ENCODE data around the gene FAM83F.
"Not testable (repeated sequence)": the region's sequence is repeated elsewhere in the genome, so short reads cannot be mapped to it uniquely, and the experiment has no call there.

FAM83F gene

GRCh38 chr22:39988386-39989114 lies 6.2 kb upstream of the FAM83F start:
- no peak overlapping the region for H3K4me3 ChIP-seq (ENCODE audit: control insufficient read depth, low read depth, low read length)
- TF ChIP-seq, protein P1, sequence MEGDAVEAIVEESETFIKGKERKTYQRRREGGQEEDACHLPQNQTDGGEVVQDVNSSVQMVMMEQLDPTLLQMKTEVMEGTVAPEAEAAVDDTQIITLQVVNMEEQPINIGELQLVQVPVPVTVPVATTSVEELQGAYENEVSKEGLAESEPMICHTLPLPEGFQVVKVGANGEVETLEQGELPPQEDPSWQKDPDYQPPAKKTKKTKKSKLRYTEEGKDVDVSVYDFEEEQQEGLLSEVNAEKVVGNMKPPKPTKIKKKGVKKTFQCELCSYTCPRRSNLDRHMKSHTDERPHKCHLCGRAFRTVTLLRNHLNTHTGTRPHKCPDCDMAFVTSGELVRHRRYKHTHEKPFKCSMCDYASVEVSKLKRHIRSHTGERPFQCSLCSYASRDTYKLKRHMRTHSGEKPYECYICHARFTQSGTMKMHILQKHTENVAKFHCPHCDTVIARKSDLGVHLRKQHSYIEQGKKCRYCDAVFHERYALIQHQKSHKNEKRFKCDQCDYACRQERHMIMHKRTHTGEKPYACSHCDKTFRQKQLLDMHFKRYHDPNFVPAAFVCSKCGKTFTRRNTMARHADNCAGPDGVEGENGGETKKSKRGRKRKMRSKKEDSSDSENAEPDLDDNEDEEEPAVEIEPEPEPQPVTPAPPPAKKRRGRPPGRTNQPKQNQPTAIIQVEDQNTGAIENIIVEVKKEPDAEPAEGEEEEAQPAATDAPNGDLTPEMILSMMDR (conservative IDR thresholded peaks at IDR 0.05; ENCODE audit: control insufficient read depth, insufficient read depth, low read depth, low read length), result no peak
- DNase-seq (ENCODE audit: low read depth), result no peak

DNA sequence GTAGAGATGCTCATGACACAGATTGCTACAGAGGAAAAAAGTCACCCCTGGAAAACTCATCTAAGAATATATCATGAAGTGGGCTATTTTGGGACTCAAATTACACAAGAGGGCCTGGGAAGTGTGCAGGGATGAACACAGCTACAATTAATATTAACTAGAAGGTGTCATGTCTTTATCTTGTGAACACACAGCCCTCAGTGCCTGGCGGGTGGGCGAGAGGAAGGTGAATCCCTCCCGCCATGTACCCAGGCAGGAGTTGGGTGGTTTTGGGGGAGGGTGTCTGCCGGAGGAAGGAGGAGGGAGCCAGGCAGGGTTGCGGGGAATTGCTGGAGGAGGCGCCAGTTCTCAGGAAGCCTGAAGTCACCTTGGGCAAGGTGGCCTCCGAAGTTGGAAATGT lies 5.1 kb upstream of the FAM83F start:
- H3K4me3 ChIP-seq (ENCODE audit: control insufficient read depth, low read depth, low read length), result no peak overlapping the region
- TF ChIP-seq, protein P1 (conservative IDR thresholded peaks at IDR 0.05; ENCODE audit: control insufficient read depth, insufficient read depth, low read depth, low read length), result no peak
- DNase-seq (ENCODE audit: low read depth), result no peak

DNA sequence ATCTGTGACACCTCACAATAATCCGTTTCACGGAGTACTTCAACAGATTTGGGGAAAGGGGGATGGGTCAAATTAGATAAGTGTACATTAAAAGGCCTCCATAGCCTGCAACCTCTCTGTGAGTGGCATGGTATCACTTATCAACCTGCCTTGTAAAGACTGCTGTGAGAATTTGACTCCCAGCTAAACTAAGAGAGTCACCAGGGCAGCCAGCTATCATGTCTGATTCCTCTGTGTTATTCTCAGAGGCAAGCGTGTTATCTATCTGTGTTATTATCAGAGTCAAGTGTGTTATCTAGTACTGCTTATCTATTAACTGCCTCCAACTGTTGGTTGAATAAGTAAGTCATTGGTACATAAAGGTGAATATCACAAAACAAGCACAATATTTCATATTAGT lies 4.1 kb upstream of the FAM83F start:
- TF ChIP-seq, protein P1 (conservative IDR thresholded peaks at IDR 0.05; ENCODE audit: control insufficient read depth, insufficient read depth, low read depth, low read length), result no peak
- DNase-seq (ENCODE audit: low read depth), result no peak
- H3K4me3 ChIP-seq (ENCODE audit: control insufficient read depth, low read depth, low read length), result no peak overlapping the region

GRCh38 chr22:39991159-39991860 lies 3.4 kb upstream of the FAM83F start:
- TF ChIP-seq, protein P1 (conservative IDR thresholded peaks at IDR 0.05; ENCODE audit: control insufficient read depth, insufficient read depth, low read depth, low read length), result no peak
- no peak for DNase-seq (ENCODE audit: low read depth)
- no peak overlapping the region for H3K4me3 ChIP-seq (ENCODE audit: control insufficient read depth, low read depth, low read length)

DNA sequence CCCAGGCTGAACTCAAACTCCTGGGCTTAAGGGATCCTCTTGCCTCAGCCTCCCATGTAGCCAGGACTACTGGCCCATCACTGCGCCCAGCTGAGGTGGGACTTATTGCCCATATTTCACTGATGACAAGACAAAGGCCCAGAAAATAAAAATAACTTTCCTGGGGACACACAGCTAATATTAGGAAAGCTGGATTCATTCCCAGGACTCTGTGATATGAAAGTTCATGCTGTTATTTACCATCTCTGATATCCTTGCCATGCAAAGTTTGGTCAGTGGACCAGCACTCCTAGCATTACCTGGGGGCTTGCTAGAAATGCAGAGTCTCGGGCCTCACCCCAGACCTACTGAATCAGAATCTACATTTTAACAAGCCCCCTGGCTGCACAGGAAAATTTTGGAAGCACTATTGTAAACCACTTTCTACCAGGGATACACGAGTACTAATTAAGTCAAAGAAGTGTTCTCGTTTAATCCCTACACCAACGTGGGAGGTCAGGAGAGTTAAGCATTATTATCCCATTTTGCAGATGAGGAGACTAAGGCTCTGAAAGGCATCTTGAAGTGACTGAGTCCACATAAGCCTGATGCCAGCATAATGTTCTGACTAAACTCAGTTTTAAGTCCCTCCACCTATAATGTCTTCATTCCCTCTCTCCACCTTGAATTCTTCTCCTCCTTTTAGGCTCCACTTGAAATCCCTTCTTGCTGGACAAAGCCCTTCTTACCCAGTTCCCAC lies 2.5 kb upstream of the FAM83F start:
- no peak for DNase-seq (ENCODE audit: low read depth)
- H3K4me3 ChIP-seq (ENCODE audit: control insufficient read depth, low read depth, low read length), result no peak overlapping the region
- TF ChIP-seq, protein P1 (conservative IDR thresholded peaks at IDR 0.05; ENCODE audit: control insufficient read depth, insufficient read depth, low read depth, low read length), result no peak

- not testable (repeated sequence) for DNase-seq (ENCODE audit: low read depth); H3K4me3 ChIP-seq (ENCODE audit: control insufficient read depth, low read depth, low read length)
These were observed 1.9 kb upstream of the FAM83F start for GRCh38 chr22:39992894-39993293.

DNA sequence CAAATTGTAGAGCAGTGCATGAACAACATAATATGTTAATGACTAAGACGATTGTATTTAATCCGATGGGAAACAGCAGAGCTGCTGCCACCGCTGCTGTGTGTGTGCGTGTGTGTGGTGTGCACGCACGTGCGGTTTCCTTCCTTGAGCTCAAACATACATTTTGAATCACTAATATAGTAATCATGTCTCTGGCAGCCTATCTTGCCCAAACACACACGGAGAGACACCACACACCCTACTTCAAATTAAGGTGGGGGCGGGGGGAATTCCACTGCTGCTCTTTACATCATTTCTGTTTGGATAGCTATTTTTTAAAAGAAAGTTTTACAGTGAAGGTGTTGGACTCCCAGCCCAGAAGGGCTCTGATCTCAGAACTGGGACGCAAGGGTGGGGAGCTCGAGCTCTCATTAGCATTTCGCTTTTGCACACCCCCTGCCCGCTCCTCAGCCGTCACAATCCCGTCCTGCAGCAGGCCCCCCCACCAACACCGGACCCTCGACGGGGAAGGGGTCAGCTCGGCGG lies 651 bp upstream of the FAM83F start:
- no peak for DNase-seq (ENCODE audit: low read depth)
- TF ChIP-seq, protein P1 (conservative IDR thresholded peaks at IDR 0.05; ENCODE audit: control insufficient read depth, insufficient read depth, low read depth, low read length), result no peak
- no peak overlapping the region for H3K4me3 ChIP-seq (ENCODE audit: control insufficient read depth, low read depth, low read length)
